Effector memory CD4-positive, alpha-beta T cell (primary cell): ENCODE results near the gene NT5C2.
"Not testable (repeated sequence)": the region's sequence is repeated elsewhere in the genome, so short reads cannot be mapped to it uniquely, and the experiment has no call there.

Experiments
- DNase-seq, 3 donors: peaks; one replicate each; pipeline ENCODE4 v3.0.0-alpha.2; 2020
- H3K27ac ChIP-seq: 2 replicates; pipeline ENCODE4 v1.7.0; 2013; ENCODE audit warnings: mild to moderate bottlenecking, low read length, moderate library complexity; ENCODE audit not compliant: insufficient read depth, poor library complexity, severe bottlenecking
- H3K27me3 ChIP-seq: replicated peaks from 2 replicates; pipeline ENCODE4 v1.7.0; 2013; ENCODE audit warnings: mild to moderate bottlenecking, low read length; ENCODE audit not compliant: insufficient read depth, control insufficient read depth, poor library complexity, severe bottlenecking
- H3K36me3 ChIP-seq: 2 replicates; pipeline ENCODE4 v1.7.0; 2013; ENCODE audit warnings: mild to moderate bottlenecking, low read length, moderate library complexity; ENCODE audit not compliant: control insufficient read depth, insufficient read depth
- H3K4me1 ChIP-seq: 2 replicates; pipeline ENCODE4 v1.7.0; 2013; ENCODE audit warnings: low read length, mild to moderate bottlenecking; ENCODE audit not compliant: control insufficient read depth, insufficient read depth, poor library complexity, severe bottlenecking
- H3K4me3 ChIP-seq: 2 replicates; pipeline ENCODE4 v1.7.0; 2013; ENCODE audit warnings: low read length, low read depth, mild to moderate bottlenecking; ENCODE audit not compliant: insufficient read depth, poor library complexity, severe bottlenecking
- H3K9me3 ChIP-seq: 2 replicates; pipeline ENCODE4 v1.7.0; 2013; ENCODE audit warnings: mild to moderate bottlenecking, low read length, moderate library complexity; ENCODE audit not compliant: control insufficient read depth

The NT5C2 gene

GRCh38 chr10:103224721-103225120 lies 31.6 kb upstream of the NT5C2 start:
- not testable (repeated sequence) for H3K4me3 ChIP-seq, H3K27me3 ChIP-seq, H3K36me3 ChIP-seq, H3K4me1 ChIP-seq, H3K27ac ChIP-seq, DNase-seq, H3K9me3 ChIP-seq

- Histone ChIP-seq H3K4me1 (no peaks in the 10 kb centered on the region), H3K27me3 (no peaks in the 10 kb centered on the region), H3K36me3 (no peaks in the 10 kb centered on the region), H3K9me3 (no peaks in the 10 kb centered on the region), H3K4me3 (no peak overlapping the region), H3K27ac (no peak overlapping the region)
- no peak for DNase-seq
Measured at GRCh38 chr10:103224133-103224532, 31.1 kb upstream of the NT5C2 start.

- not testable (repeated sequence) for H3K4me1 ChIP-seq, H3K36me3 ChIP-seq, H3K27me3 ChIP-seq, H3K9me3 ChIP-seq, H3K27ac ChIP-seq, H3K4me3 ChIP-seq, DNase-seq
Measured at GRCh38 chr10:103216362-103216761, 23.3 kb upstream of the NT5C2 start.

- H3K9me3 ChIP-seq: no peaks in the 10 kb centered on the region
- H3K27ac ChIP-seq: no peak overlapping the region
- DNase-seq: no peak
- no peak overlapping the region for H3K4me3 ChIP-seq
- no peaks in the 10 kb centered on the region for H3K36me3 ChIP-seq
- no peaks in the 10 kb centered on the region for H3K27me3 ChIP-seq
- H3K4me1 ChIP-seq: no peaks in the 10 kb centered on the region
Measured at GRCh38 chr10:103215601-103216000, 22.5 kb upstream of the NT5C2 start.

GRCh38 chr10:103210262-103210661 lies 17.2 kb upstream of the NT5C2 start:
- not testable (repeated sequence) for H3K36me3 ChIP-seq, H3K4me3 ChIP-seq, H3K4me1 ChIP-seq, DNase-seq, H3K27ac ChIP-seq, H3K27me3 ChIP-seq, H3K9me3 ChIP-seq

- not testable (repeated sequence) for DNase-seq, H3K4me3 ChIP-seq, H3K27me3 ChIP-seq, H3K27ac ChIP-seq, H3K9me3 ChIP-seq, H3K36me3 ChIP-seq, H3K4me1 ChIP-seq
Measured at GRCh38 chr10:103207643-103208042, 14.6 kb upstream of the NT5C2 start.

- Histone ChIP-seq H3K4me1 (no peaks in the 10 kb centered on the region), H3K27me3 (no peaks in the 10 kb centered on the region)
- DNase-seq: no peak
Measured at GRCh38 chr10:103207141-103207540, 14.1 kb upstream of the NT5C2 start.

GRCh38 chr10:103206715-103207114 lies 13.6 kb upstream of the NT5C2 start:
- not testable (repeated sequence) for H3K27ac ChIP-seq, H3K4me3 ChIP-seq, H3K27me3 ChIP-seq

More at GRCh38 chr10:103207141-103207540, 14.1 kb upstream of the NT5C2 start:
- H3K27ac ChIP-seq: no peak overlapping the region
- no peaks in the 10 kb centered on the region for H3K9me3 ChIP-seq
- H3K36me3 ChIP-seq: no peaks in the 10 kb centered on the region
- no peak overlapping the region for H3K4me3 ChIP-seq

GRCh38 chr10:103205401-103205800 lies 12.3 kb upstream of the NT5C2 start:
- not testable (repeated sequence) for H3K27ac ChIP-seq, H3K4me1 ChIP-seq, H3K36me3 ChIP-seq, H3K27me3 ChIP-seq, H3K4me3 ChIP-seq, DNase-seq, H3K9me3 ChIP-seq

More at GRCh38 chr10:103206715-103207114, 13.6 kb upstream of the NT5C2 start:
- H3K4me1 ChIP-seq, H3K36me3 ChIP-seq, DNase-seq, H3K9me3 ChIP-seq: not testable (repeated sequence)

GRCh38 chr10:103204353-103205255 lies 11.5 kb upstream of the NT5C2 start:
- Histone ChIP-seq H3K36me3 (no peaks in the 10 kb centered on the region), H3K27ac (no peak overlapping the region)
- DNase-seq: no peak

More at GRCh38 chr10:103204353-103205255, 11.5 kb upstream of the NT5C2 start:
- Histone ChIP-seq H3K9me3 (no peaks in the 10 kb centered on the region), H3K27me3 (no peaks in the 10 kb centered on the region), H3K4me3 (no peak overlapping the region), H3K4me1 (no peaks in the 10 kb centered on the region)
